ENCODE data around the gene GEMIN4.
A peak's percentile ranks its signal among the peaks of the same experiment; 100 is the strongest.
"Not testable (repeated sequence)": the region's sequence is repeated elsewhere in the genome, so short reads cannot be mapped to it uniquely, and the experiment has no call there.

GEMIN4 gene

DNA sequence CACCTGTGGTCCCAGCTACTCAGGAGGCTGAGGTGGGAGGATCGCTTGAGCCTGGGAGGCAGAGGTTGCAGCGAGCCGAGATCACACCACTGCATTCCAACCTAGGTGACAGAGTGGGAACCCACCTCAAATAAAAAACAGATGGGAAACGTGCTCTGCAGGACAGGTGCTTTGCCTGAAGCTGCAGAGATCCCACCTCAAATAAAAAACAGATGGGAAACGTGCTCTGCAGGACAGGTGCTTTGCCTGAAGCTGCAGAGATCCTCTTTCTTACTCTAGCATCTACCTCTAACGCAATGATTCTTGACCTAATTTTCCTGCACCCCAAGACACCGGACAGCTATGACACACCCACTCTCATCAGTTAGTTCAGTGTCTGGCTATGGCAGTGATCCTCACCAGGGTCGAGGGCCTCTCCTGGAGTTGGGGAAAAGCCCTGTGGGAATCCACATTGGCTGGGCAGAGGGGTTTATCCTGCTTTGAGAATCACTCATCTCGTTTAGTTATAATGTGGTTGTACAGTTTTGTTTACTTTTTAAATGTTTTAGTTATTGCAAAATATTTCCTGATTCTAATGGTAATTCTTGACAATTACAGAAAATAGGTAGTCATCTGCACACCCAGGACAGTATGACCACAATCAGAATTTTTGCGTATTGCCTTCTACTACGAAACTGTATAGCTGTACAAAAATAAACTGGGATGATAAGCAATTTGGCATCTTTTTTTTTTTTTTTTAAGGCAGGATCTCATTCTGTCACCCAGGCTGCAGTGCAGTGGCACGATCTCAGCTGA, 48.8 kb downstream of the GEMIN4 start:
- ChIA-PET CTCF (interaction anchor here (0.7 to 13.3 kb wide), 4 partner anchors 9 to 292 kb away, joined by 3 to 167 read pairs (median 3); a partner anchor contains a TSS), POLR2A (no interaction called here)
- TF ChIP-seq, protein P1, sequence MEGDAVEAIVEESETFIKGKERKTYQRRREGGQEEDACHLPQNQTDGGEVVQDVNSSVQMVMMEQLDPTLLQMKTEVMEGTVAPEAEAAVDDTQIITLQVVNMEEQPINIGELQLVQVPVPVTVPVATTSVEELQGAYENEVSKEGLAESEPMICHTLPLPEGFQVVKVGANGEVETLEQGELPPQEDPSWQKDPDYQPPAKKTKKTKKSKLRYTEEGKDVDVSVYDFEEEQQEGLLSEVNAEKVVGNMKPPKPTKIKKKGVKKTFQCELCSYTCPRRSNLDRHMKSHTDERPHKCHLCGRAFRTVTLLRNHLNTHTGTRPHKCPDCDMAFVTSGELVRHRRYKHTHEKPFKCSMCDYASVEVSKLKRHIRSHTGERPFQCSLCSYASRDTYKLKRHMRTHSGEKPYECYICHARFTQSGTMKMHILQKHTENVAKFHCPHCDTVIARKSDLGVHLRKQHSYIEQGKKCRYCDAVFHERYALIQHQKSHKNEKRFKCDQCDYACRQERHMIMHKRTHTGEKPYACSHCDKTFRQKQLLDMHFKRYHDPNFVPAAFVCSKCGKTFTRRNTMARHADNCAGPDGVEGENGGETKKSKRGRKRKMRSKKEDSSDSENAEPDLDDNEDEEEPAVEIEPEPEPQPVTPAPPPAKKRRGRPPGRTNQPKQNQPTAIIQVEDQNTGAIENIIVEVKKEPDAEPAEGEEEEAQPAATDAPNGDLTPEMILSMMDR (IDR thresholded peaks at IDR 0.05; ENCODE audit: control extremely low read depth, extremely low read depth, low read depth, missing control alignments), result no peak
- no peak for DNase-seq (ENCODE audit: extremely low spot score)

DNA sequence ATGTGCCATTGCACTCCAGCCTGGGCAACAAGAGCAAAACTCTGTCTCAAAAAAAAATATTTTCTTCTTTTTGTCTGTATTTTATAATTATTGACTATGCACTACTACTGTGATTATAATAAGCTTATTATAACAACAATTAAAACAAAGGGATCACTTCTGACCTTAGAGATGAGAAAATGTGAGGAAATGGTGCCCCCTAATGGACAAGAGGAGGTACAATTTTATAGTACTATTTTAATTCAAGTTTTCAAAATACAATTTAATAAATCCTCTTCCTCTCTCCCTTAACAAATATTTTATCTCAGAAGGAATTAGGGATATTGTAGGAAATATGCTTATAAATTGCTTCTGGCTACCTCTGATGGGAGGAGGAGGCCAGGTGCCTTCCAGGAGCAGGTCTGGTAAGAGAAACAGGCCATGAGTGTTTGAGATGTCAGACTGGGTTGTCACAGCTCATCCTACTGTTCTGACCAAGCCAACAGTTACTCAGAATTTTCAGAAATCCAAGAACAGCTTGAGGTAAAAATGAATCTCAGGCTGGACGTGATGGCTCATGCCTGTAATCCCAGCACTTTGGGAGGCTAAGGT, 51.5 kb downstream of the GEMIN4 start:
- TF ChIP-seq, protein P1 (IDR thresholded peaks at IDR 0.05; ENCODE audit: control extremely low read depth, extremely low read depth, low read depth, missing control alignments), result peak; percentile 50
- DNase-seq (ENCODE audit: extremely low spot score), result peak; percentile 74
- POLR2A ChIA-PET, result no interaction called here
- CTCF ChIA-PET, result interaction anchor here (0.7 to 13.3 kb wide), 27 partner anchors 10 to 554 kb away, joined by 3 to 167 read pairs (median 4); partner anchors contain the start of gene VPS53

DNA sequence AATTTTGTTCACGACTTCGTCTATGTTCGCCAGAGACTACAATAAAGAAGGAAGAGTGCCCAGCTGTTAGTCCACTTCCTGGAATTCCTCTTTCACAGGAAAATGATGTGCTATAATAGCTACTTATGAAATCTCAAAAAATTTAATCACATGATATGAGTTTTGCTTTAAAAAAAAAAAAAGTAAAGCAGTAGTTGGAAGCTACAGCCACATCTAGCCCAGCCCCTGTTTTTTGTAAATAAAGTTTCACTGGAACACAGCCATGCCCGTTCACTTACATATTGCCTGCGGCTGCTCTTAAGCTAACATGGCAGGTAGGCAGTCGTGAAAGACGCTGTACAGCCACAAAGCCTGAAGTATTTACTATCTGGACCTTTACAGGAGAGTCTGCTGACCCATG, 52.7 kb downstream of the GEMIN4 start:
- no peak for DNase-seq (ENCODE audit: extremely low spot score)
- POLR2A ChIA-PET, result interaction anchor here (0.6 kb wide), 1 partner anchor 302 kb away, joined by 4 read pairs; no protein-coding TSS in a partner anchor
- CTCF ChIA-PET, result interaction anchor here (1.0 to 13.3 kb wide), 20 partner anchors 9 to 534 kb away, joined by 3 to 167 read pairs (median 6); partner anchors contain the start of gene VPS53

DNA sequence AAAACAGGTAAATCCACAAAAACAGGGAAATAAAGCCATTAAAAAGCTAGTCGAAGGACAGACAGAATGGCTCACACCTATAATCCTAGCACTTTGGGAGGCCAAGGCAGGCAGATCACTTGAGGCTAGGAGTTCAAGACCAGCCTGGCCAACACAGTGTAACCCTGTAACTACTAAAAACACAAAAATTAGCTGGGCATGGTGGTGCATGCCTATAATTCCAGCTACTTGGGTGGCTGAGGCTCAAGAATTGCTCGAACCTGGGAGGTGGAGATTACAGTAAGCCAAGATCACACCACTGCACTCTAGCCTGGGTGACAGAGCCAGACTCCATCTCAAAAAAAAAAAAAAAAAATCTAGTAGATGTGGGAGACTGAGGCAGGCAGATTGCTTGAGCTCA, 54.0 kb downstream of the GEMIN4 start:
- not testable (repeated sequence) for DNase-seq (ENCODE audit: extremely low spot score)
- CTCF ChIA-PET, result interaction anchor here (0.7 to 13.3 kb wide), 5 partner anchors 9 to 287 kb away, joined by 3 to 167 read pairs (median 4); a partner anchor contains a TSS
- POLR2A ChIA-PET, result interaction anchor here (0.6 kb wide), 1 partner anchor 127 kb away, joined by 5 read pairs; no protein-coding TSS in a partner anchor

More for the DNA sequence above, 52.7 kb downstream of the GEMIN4 start:
- TF ChIP-seq, protein P1 (IDR thresholded peaks at IDR 0.05; ENCODE audit: control extremely low read depth, extremely low read depth, low read depth, missing control alignments), result no peak

DNA sequence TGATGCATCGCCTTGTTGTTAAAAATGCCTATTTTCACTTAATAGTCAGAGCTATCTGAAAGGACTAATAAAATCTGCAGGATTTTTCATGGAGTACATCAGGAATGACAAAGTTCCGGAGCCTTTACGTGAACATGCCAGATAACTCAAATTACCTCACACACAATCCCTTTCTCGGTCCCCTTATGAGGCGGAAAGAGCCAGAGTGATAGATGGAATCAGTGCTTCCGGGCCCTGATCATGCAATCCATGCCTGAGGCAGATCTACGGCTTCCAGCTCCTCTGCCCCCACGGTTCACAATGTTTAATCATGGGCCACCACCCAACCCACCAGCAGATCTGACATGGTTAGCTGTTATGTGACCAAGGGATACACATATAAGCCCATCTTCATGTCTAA, 54.4 kb downstream of the GEMIN4 start:
- ChIA-PET CTCF (interaction anchor here (0.7 to 13.3 kb wide), 5 partner anchors 10 to 286 kb away, joined by 3 to 167 read pairs (median 4); a partner anchor contains a TSS), POLR2A (no interaction called here)
- TF ChIP-seq, protein P1 (IDR thresholded peaks at IDR 0.05; ENCODE audit: control extremely low read depth, extremely low read depth, low read depth, missing control alignments), result no peak
- no peak for DNase-seq (ENCODE audit: extremely low spot score)

DNA sequence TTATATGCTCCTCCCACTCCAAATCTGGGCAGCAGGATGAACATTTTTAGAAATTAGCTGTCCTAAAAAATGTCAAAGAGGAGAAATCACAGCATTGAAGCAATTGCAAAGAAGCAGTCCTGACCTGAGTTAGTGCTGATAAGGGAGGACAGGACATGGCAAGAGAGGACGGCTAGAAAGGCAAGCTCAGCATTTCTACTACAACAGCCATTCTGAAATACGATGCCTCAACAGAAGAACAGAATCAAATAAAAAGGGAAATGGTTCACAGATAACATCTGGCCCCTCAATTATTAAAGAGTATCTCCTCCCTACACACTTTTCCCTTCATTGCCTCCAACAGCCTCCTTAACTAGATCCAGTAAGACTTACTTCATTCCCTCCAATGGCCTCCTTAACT, 55.7 kb downstream of the GEMIN4 start:
- DNase-seq (ENCODE audit: extremely low spot score), result no peak
- CTCF ChIA-PET, result interaction anchor here (1.1 to 13.3 kb wide), 2 partner anchors 9 to 285 kb away, joined by 4 to 167 read pairs; a partner anchor contains a TSS
- TF ChIP-seq, protein P1 (IDR thresholded peaks at IDR 0.05; ENCODE audit: control extremely low read depth, extremely low read depth, low read depth, missing control alignments), result no peak
- POLR2A ChIA-PET, result no interaction called here
